A549 treated with GW870086 at 1 μM for 4 hours (cell line): ENCODE results near the gene FGFBP1. TPM values are rescaled to one million over a fixed set of nuclear protein-coding genes. Genes with fewer than 3 reads are reported as not detected.

Source experiments
- total RNA-seq: library from RNA; stranded (reverse); fragments of 200-300 nt; extraction: Qiagen RNA extraction; gene quantifications from 5 replicates; pipeline ENCODE4 v1.2.3, GENCODE V29; 2022; ENCODE audit warnings: low read depth

FGFBP1 gene
- total RNA-seq, result 2.7 to 4.2 TPM (median 3.1 TPM) in 5 replicates

GRCh38 chr4:15938640-15939039 is at the start of gene FGFBP1:
Gene FGFBP1, minus strand, starts transcription at chr4:15938740. Its CDS starts 2,108 bp downstream, at chr4:15936632.

GRCh38 chr4:15963001-15963451 is 24.5 kb upstream of the FGFBP1 start, which contains the start of gene FGFBP2:
Gene FGFBP2, minus strand, starts transcription at chr4:15963175. Its CDS starts 46 bp downstream, at chr4:15963129.

Other genes starting within 250 kb of the FGFBP1 start
- gene BST1, start 235.7 kb downstream of the FGFBP1 start, total RNA-seq, result 15.9 to 18.1 TPM (median 16.9 TPM) in 5 replicates
- gene CD38, start 160.4 kb downstream of the FGFBP1 start, total RNA-seq, result 10.7 to 16.7 TPM (median 13.9 TPM) in 5 replicates
- 0.13 to 0.16 TPM (median 0.16 TPM) in 3 of 5 replicates, not detected in the others for gene FGFBP2, start 24.4 kb upstream of the FGFBP1 start, total RNA-seq
- 0.13 to 0.47 TPM (median 0.18 TPM) in 5 replicates for gene PROM1, start 145.3 kb upstream of the FGFBP1 start, total RNA-seq